ENCODE measurements around the gene NRDE2.

DNA sequence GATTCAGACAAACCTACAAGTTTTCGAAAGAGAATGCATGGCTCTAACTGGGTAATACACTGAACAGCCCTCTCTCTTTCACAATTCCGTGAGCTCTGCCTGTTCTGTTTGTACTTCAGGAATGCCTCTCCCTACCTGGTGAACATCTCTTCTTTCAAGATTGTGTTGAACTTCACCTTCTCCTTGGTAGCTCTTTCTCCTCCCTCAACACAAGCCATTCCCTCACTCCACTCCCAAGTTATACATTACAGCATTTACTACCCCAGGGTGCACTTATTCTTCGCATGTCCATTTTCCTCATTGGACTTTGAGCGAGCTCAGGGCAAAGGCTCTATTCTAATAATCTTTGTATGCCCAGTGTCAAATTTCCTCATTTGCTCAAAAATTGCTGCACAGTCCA, 28.3 kb downstream of the NRDE2 start:
- TF ChIP-seq, protein P1, sequence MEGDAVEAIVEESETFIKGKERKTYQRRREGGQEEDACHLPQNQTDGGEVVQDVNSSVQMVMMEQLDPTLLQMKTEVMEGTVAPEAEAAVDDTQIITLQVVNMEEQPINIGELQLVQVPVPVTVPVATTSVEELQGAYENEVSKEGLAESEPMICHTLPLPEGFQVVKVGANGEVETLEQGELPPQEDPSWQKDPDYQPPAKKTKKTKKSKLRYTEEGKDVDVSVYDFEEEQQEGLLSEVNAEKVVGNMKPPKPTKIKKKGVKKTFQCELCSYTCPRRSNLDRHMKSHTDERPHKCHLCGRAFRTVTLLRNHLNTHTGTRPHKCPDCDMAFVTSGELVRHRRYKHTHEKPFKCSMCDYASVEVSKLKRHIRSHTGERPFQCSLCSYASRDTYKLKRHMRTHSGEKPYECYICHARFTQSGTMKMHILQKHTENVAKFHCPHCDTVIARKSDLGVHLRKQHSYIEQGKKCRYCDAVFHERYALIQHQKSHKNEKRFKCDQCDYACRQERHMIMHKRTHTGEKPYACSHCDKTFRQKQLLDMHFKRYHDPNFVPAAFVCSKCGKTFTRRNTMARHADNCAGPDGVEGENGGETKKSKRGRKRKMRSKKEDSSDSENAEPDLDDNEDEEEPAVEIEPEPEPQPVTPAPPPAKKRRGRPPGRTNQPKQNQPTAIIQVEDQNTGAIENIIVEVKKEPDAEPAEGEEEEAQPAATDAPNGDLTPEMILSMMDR (IDR thresholded peaks at IDR 0.05): no peak
- TF ChIP-seq EZH2 (IDR thresholded peaks at IDR 0.05) (no peak), EZH2phosphoT487 (IDR thresholded peaks at IDR 0.05) (no peak)
